GM12892 (cell line): Measurements from ENCODE around the gene SPATA24.

Experiments used
- POLR2A ChIP-seq: IDR thresholded peaks from 2 replicates; pipeline ENCODE4 v1.6.1; 2011; ENCODE audit warnings: low read depth, low read length, control low read depth
- POLR2AphosphoS5 ChIP-seq: IDR thresholded peaks from 2 replicates; pipeline ENCODE4 v1.6.1; 2011; ENCODE audit warnings: low read depth, low read length, control low read depth
- TAF1 ChIP-seq: IDR thresholded peaks from 2 replicates; pipeline ENCODE4 v1.6.1; 2011; ENCODE audit warnings: low read depth, mild to moderate bottlenecking, control low read depth, low read length, borderline replicate concordance

DNA sequence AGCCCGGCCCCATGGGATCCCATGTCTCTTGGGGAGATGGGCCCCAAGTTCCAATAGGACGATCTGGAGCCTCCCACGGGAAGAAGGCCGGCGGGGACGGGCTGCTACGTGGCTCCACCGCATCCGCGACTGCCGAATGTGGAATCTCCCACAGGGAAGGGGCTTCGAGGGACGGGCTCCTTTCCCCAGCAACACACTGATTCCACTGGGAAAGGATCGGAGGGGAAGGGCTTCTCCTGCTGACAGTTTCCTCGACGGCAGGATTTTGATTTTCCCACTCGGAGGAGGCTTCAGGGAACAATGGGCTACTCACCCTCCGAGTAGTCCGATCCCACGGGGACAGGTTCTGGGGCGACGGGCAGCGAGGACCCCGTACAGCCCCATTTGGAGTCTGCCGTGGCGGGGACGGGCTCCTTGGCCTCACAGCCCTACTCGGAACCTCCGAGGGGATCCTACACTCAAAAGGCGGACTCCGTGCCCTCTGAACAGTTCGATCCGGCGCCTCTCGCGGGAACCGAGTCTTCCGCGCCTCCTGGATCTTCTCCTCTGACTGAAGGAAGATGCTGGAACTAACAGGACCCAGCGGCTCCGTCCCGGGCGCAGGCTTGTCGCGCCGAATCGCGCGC is 10.3 kb downstream of the SPATA24 start:
- TF ChIP-seq POLR2AphosphoS5 = no peak
- no peak for TF ChIP-seq TAF1
- TF ChIP-seq POLR2A = 0 out of 2 replicates have a peak, but pooled peaks have one; percentile 17
